HG03558 (cell line): ENCODE results near the gene HCN1.

ENCODE experiments used
- ATAC-seq: cut with Tn5 transposase; IDR thresholded peaks from one replicate; pipeline ENCODE4 v1.9.1; 2021; ENCODE audit warnings: moderate number of reproducible peaks; ENCODE audit not compliant: unreplicated experiment; ENCODE audit errors: extremely low read depth

HCN1 gene

GRCh38 chr5:45696206-45696836, at the start of gene HCN1:
Gene HCN1, minus strand, starts transcription at chr5:45696380.
- ATAC-seq = peak; percentile 77

GRCh38 chr5:45741110-45741509, 44.9 kb upstream of the HCN1 start:
- no peak for ATAC-seq

- ATAC-seq = no peak
Measured at GRCh38 chr5:45737153-45737552, 41.0 kb upstream of the HCN1 start.

- no peak for ATAC-seq
Measured at GRCh38 chr5:45725537-45725936, 29.4 kb upstream of the HCN1 start.

GRCh38 chr5:45697201-45697600, 1.0 kb upstream of the HCN1 start:
- no peak for ATAC-seq

GRCh38 chr5:45695804-45696156, 400 bp downstream of the HCN1 start:
- peak; percentile 18 for ATAC-seq

- ATAC-seq = no peak
Measured at GRCh38 chr5:45694971-45695803, 993 bp downstream of the HCN1 start.

GRCh38 chr5:45694255-45694814, 1.8 kb downstream of the HCN1 start:
- no peak for ATAC-seq

GRCh38 chr5:45692481-45692880, 3.7 kb downstream of the HCN1 start:
- ATAC-seq = no peak

GRCh38 chr5:45691656-45692055, 4.5 kb downstream of the HCN1 start:
- no peak for ATAC-seq

- ATAC-seq = no peak
Measured at GRCh38 chr5:45687701-45688100, 8.5 kb downstream of the HCN1 start.

GRCh38 chr5:45686620-45687019, 9.6 kb downstream of the HCN1 start:
- no peak for ATAC-seq

- ATAC-seq = no peak
Measured at GRCh38 chr5:45684118-45684517, 12.1 kb downstream of the HCN1 start.

- ATAC-seq = no peak
Measured at GRCh38 chr5:45680950-45681349, 15.2 kb downstream of the HCN1 start.

- ATAC-seq = no peak
Measured at GRCh38 chr5:45677524-45677923, 18.7 kb downstream of the HCN1 start.

- no peak for ATAC-seq
Measured at GRCh38 chr5:45672271-45672670, 23.9 kb downstream of the HCN1 start.

- ATAC-seq = no peak
Measured at GRCh38 chr5:45648744-45649143, 47.4 kb downstream of the HCN1 start.

GRCh38 chr5:45643056-45643455, 53.1 kb downstream of the HCN1 start:
- no peak for ATAC-seq

GRCh38 chr5:45642370-45642769, 53.8 kb downstream of the HCN1 start:
- ATAC-seq = no peak

GRCh38 chr5:45639040-45639439, 57.1 kb downstream of the HCN1 start:
- no peak for ATAC-seq

GRCh38 chr5:45627076-45627656, 69.0 kb downstream of the HCN1 start:
- no peak for ATAC-seq
